K562 (cell line): ENCODE measurements around the gene KCNT1. TPM values are rescaled to one million over a fixed set of nuclear protein-coding genes. Genes with fewer than 3 reads are reported as not detected.

Experiments
- ATAC-seq: fragments of 200-7000 bp; cut with Tn5 transposase; 3 replicates; pipeline ENCODE4 v1.9.1; 2020; ENCODE audit warnings: moderate library complexity
- BruUV-seq: library from RNA; stranded (reverse); fragments of 400-500 nt; replicated peaks from 2 replicates; lab custom pipeline; 2021; lab: Mats Ljungman, UMichigan
- CTCF ChIA-PET: fragments of 300-600 bp; formaldehyde crosslinking; extraction: SDS; loops from one replicate; lab custom pipeline; 2021; ENCODE audit warnings: low intra/inter-chr PET ratio; lab: Yijun Ruan, JAX
- POLR2A ChIA-PET: fragments of 300-600, 350-650 bp; sonication (Branson Sonifier 250); formaldehyde crosslinking; extraction: SDS; loops from one replicate; lab custom pipeline; 2021; ENCODE audit warnings: antibody characterized with exemption, inconsistent platforms; lab: Yijun Ruan, JAX
- DNase-seq, 4 experiments: peaks; one replicate each; pipeline versions ENCODE4 v3.0.0 to v3.0.0-alpha.2; 2011 to 2018; ENCODE audit warnings: low spot score in 3 of 4, mixed read lengths in 3 of 4; ENCODE audit errors: extremely low read depth in 1 of 4
- FAIRE-seq: peaks from 2 replicates; lab custom pipeline; 2011; peaks lifted over from hg19 to GRCh38; lab: Jason Lieb, UNC
- H2AFZ ChIP-seq: 2 replicates; pipeline ENCODE4 v1.6.0; 2011; ENCODE audit warnings: low read depth, low read length, control low read depth, inconsistent platforms
- H3K27ac ChIP-seq: fragments of 200-600 bp; 3 replicates; pipeline ENCODE4 v1.8.0; 2011; ENCODE audit warnings: low read depth, mild to moderate bottlenecking, control low read depth, inconsistent platforms, low read length, moderate library complexity, mixed read lengths; ENCODE audit errors: extremely low read depth
- H3K27me3 ChIP-seq, 2 experiments: fragments of 300-600 bp in 1 of 2; 2 replicates in 1 of 2; 3 replicates in 1 of 2; pipeline versions ENCODE4 v1.6.0 to v1.8.0; 2011; ENCODE audit warnings: inconsistent platforms in 2 of 2, low read length in 2 of 2, mild to moderate bottlenecking in 1 of 2, mixed read lengths in 1 of 2, moderate library complexity in 1 of 2; ENCODE audit not compliant: control insufficient read depth in 2 of 2, insufficient read depth in 2 of 2
- H3K36me3 ChIP-seq: fragments of 300-600 bp; 3 replicates; pipeline ENCODE4 v1.8.0; 2011; ENCODE audit warnings: mild to moderate bottlenecking, low read length, inconsistent platforms; ENCODE audit not compliant: control insufficient read depth, insufficient read depth
- H3K4me1 ChIP-seq, 2 experiments: fragments of 200-600 bp in 1 of 2; replicated peaks in 1 of 2; 2 replicates in 1 of 2; 3 replicates in 1 of 2; pipeline versions ENCODE4 v1.5.1 to v1.8.0; 2011; ENCODE audit warnings: inconsistent platforms in 2 of 2, low read length in 2 of 2, mild to moderate bottlenecking in 1 of 2, mixed read lengths in 1 of 2, moderate library complexity in 1 of 2; ENCODE audit not compliant: control insufficient read depth in 2 of 2, insufficient read depth in 2 of 2
- H3K4me2 ChIP-seq: 2 replicates; pipeline ENCODE4 v1.6.1; 2011; ENCODE audit warnings: low read length, control low read depth, inconsistent platforms, mixed read lengths; ENCODE audit not compliant: insufficient read depth
- H3K4me3 ChIP-seq: fragments of 200-600 bp; sonication (generic), shearing (Covaris generic); 2 replicates; pipeline ENCODE4 v1.5.1; 2016; ENCODE audit warnings: control low read depth, inconsistent platforms
- H3K79me2 ChIP-seq: fragments of 200-600 bp; 3 replicates; pipeline ENCODE4 v1.8.0; 2011; ENCODE audit warnings: low read length, inconsistent platforms; ENCODE audit not compliant: control insufficient read depth, insufficient read depth
- H3K9ac ChIP-seq, 2 experiments: 2 replicates each; pipeline versions ENCODE4 v1.6.0 to v1.6.1; 2011; ENCODE audit warnings: low read depth in 2 of 2, low read length in 2 of 2, control low read depth in 1 of 2, inconsistent platforms in 1 of 2, mild to moderate bottlenecking in 1 of 2, mixed read lengths in 1 of 2; ENCODE audit not compliant: insufficient read depth in 1 of 2
- H3K9me1 ChIP-seq: one replicate; pipeline ENCODE4 v1.6.0; 2011; ENCODE audit warnings: inconsistent platforms, mild to moderate bottlenecking, low read length, moderate library complexity; ENCODE audit not compliant: control insufficient read depth, insufficient read depth
- H3K9me3 ChIP-seq: replicated peaks from 2 replicates; pipeline ENCODE4 v1.5.1; 2011; ENCODE audit warnings: low read depth, low read length, inconsistent platforms; ENCODE audit not compliant: control insufficient read depth, insufficient read depth
- H4K20me1 ChIP-seq: replicated peaks from 2 replicates; pipeline ENCODE4 v1.6.1; 2011; ENCODE audit warnings: low read length, inconsistent platforms, mixed read lengths; ENCODE audit not compliant: control insufficient read depth, insufficient read depth
- MBD2 ChIP-seq: sonication (generic); IDR thresholded peaks from 2 replicates; pipeline ENCODE4 v1.6.1; 2016; ENCODE audit warnings: low read depth, borderline replicate concordance
- ZBTB49 ChIP-seq: sonication (generic); formaldehyde crosslinking; IDR thresholded peaks from 2 replicates; pipeline ENCODE4 v1.8.0; 2022; ENCODE audit warnings: missing genetic modification reagents, mild to moderate bottlenecking, borderline replicate concordance
- ZFP36 ChIP-seq: fragments of 150-350 bp; IDR thresholded peaks from 2 replicates; pipeline ENCODE4 v1.6.1; 2018; ENCODE audit warnings: low read length, low read depth; ENCODE audit not compliant: partially characterized antibody
- ZNF707 ChIP-seq: fragments of 250-450 bp; sonication (Bioruptor Pico); conservative IDR thresholded peaks from 2 replicates; pipeline ENCODE4 v1.8.0; 2022; ENCODE audit warnings: inconsistent platforms, mild to moderate bottlenecking, moderate library complexity
- WGBS: fragments of 100-300 bp; shearing (Covaris generic); methylation state at CpG from one replicate; pipeline ENCODE4 v1.1.6; 2016; ENCODE audit warnings: low coverage, mixed read lengths; ENCODE audit not compliant: insufficient coverage; ENCODE audit errors: missing lambda C conversion rate; 5-methylcytosine and 5-hydroxymethylcytosine counted together
- in situ Hi-C: fragments of 300-500 bp; cut with MboI; formaldehyde crosslinking; loops from 4 replicates; pipeline ENCODE4 v1.15.0; 2018; ENCODE audit warnings: inconsistent platforms, mixed read lengths
- intact Hi-C: fragments of 100-400 bp; cut with micrococcal nuclease; formaldehyde crosslinking; loops from 2 replicates; pipeline ENCODE4 v1.14.2; 2022
- polyA plus RNA-seq, 8 experiments: library from polyadenylated mRNA; depleted of rRNA in 4 of 8; stranded (reverse) in 5 of 8; unstranded in 3 of 8; fragments of >200 nt; fragmentation: Nextera tagmentation in 2 of 8; fragmentation: Illumina TruSeq in 1 of 8; extraction: Ambion mirVana in 2 of 8; extraction: Trizol in 1 of 8; gene quantifications; 2 replicates each; pipeline versions ENCODE4 v1.2.1 to v1.2.3, GENCODE V29; 2011 to 2014; ENCODE audit warnings: inconsistent platforms in 1 of 8, missing spikeins in 1 of 8
- total RNA-seq, 7 experiments: library from RNA; depleted of rRNA in 6 of 7; stranded (reverse); fragments of >200 nt in 6 of 7; fragmentation: Illumina TruSeq in 2 of 7; extraction: Trizol in 2 of 7; gene quantifications; 2 replicates each; pipeline versions ENCODE4 v1.2.1 to v1.2.3, GENCODE V29; 2011 to 2021; ENCODE audit warnings: low replicate concordance in 1 of 7

Gene KCNT1
- total and polyA plus RNA-seq, 9 of the 15 experiments (the other 6 are each of a cell fraction or from before 2014, with no cell fraction given): 0.05 TPM; not detected in 8

- TF ChIP-seq ZBTB49: no peak
- no peak for TF ChIP-seq ZNF707 (CRISPR knock-in tag)
Measured at GRCh38 chr9:135736979-135737839, 35.2 kb downstream of the KCNT1 start (continued).

GRCh38 chr9:135737840-135738521, 36.0 kb downstream of the KCNT1 start:
- Histone ChIP-seq H3K9me1 (no peaks in the 10 kb centered on the region), H3K4me1 (peaks cover 0 to 33% of the 10 kb centered on the region in 2 experiments; a peak in 1 of 5 replicates), H3K79me2 (no peaks in the 10 kb centered on the region), H3K9me3 (no peaks in the 10 kb centered on the region), H3K27ac (no peak overlapping the region), H3K36me3 (no peaks in the 10 kb centered on the region), H3K27me3 (peaks cover 0 to 45% of the 10 kb centered on the region in 2 experiments; a peak in 3 of 5 replicates), H3K4me3 (no peak overlapping the region), H2AFZ (no peak overlapping the region), H4K20me1 (peaks cover 8% of the 10 kb centered on the region; the same call in 1 of the 2 replicates), H3K4me2 (no peak overlapping the region), H3K9ac (no peak overlapping the region)
- intact Hi-C loops (no loop called here), in situ Hi-C loops (no loop called here)
- BruUV-seq: no TSS peak
- TF ChIP-seq ZFP36 (peak; percentile 94), MBD2 (no peak)
- DNase-seq (no peak), ATAC-seq (peak; percentile 24; the same call in 2 of the 3 replicates), FAIRE-seq (no peak)
- CTCF ChIA-PET: no interaction called here
- 2% methylated on average over 15 of the region's 16 CpGs for WGBS
- POLR2A ChIA-PET: interaction anchor here (0.5 to 1.0 kb wide), 5 partner anchors 12 to 81 kb away, joined by 3 to 5 read pairs (median 3); no protein-coding TSS in a partner anchor
